Measurements from ENCODE around the gene OR2AG1. TPM values are rescaled to one million over a fixed set of nuclear protein-coding genes. Genes with fewer than 3 reads are reported as not detected.

The OR2AG1 gene
- total and polyA plus RNA-seq, 10 donors: 0.20 to 0.26 TPM; not detected in 8

GRCh38 chr11:6747097-6747668 lies 35.6 kb upstream of the OR2AG1 start:
- 19 to 42% (median 36%) methylated on average over 3 of the region's 3 CpGs for WGBS, 5 donors
- Histone ChIP-seq H3K27me3 (replicated peaks in 1 of 7) (no peaks in the 10 kb centered on the region), H3K4me1 (peaks cover 21 to 69% (median 46%) of the 10 kb centered on the region in 6 donors), H3K4me3 (peak overlapping the region in 1 of 8 donors; percentile 71), H3K36me3 (no peaks in the 10 kb centered on the region), H3K27ac (peak overlapping the region; percentile 81 to 96 (median 92)), H3K9me3 (no peaks in the 10 kb centered on the region)
- no peak for TF ChIP-seq CTCF (IDR thresholded peaks at IDR 0.05 in 8 of 11, conservative IDR thresholded peaks at IDR 0.05 in 3 of 11)
- no peak for TF ChIP-seq POLR2A (IDR thresholded peaks at IDR 0.05)
- no peak for TF ChIP-seq POLR2AphosphoS5 (IDR thresholded peaks at IDR 0.05)
- intact Hi-C loops (cut with DNase I; ENCODE audit: low total_unique reads): no loop called here
- no peak for DNase-seq

GRCh38 chr11:6755303-6755952 lies 27.4 kb upstream of the OR2AG1 start:
- no peak for DNase-seq
- Histone ChIP-seq H3K4me1 (peaks cover 0 to 7% (median 2%) of the 10 kb centered on the region in 6 donors), H3K27me3 (replicated peaks in 1 of 7) (no peaks in the 10 kb centered on the region), H3K9me3 (no peaks in the 10 kb centered on the region), H3K36me3 (no peaks in the 10 kb centered on the region), H3K27ac (no peak overlapping the region), H3K4me3 (no peak overlapping the region)
- TF ChIP-seq POLR2AphosphoS5 (IDR thresholded peaks at IDR 0.05) (no peak), CTCF (IDR thresholded peaks at IDR 0.05 in 8 of 11, conservative IDR thresholded peaks at IDR 0.05 in 3 of 11) (peak; percentile 40 to 93 (median 77))
- intact Hi-C loops (cut with DNase I; ENCODE audit: low total_unique reads): loop anchor here (10.0 kb wide), 1 partner anchor 51 kb away; no protein-coding TSS in a partner anchor
- WGBS, 5 donors: 11 to 23% (median 18%) methylated on average over 5 of the region's 5 CpGs

- intact Hi-C loops (cut with DNase I; ENCODE audit: low total_unique reads): loop anchor here (10.0 kb wide), 1 partner anchor 51 kb away; no protein-coding TSS in a partner anchor
- Histone ChIP-seq H3K9me3 (no peaks in the 10 kb centered on the region), H3K4me3 (no peak overlapping the region), H3K27me3 (replicated peaks in 1 of 7) (no peaks in the 10 kb centered on the region), H3K4me1 (peaks cover 0 to 7% (median 2%) of the 10 kb centered on the region in 6 donors), H3K27ac (no peak overlapping the region), H3K36me3 (no peaks in the 10 kb centered on the region)
- TF ChIP-seq CTCF (IDR thresholded peaks at IDR 0.05 in 8 of 11, conservative IDR thresholded peaks at IDR 0.05 in 3 of 11) (no peak), POLR2AphosphoS5 (IDR thresholded peaks at IDR 0.05) (no peak), POLR2A (IDR thresholded peaks at IDR 0.05) (no peak)
- 88 to 97% (median 94%) methylated on average over 1 of the region's 1 CpG for WGBS, 5 donors
- DNase-seq: no peak
Observed at GRCh38 chr11:6755953-6756347, 26.9 kb upstream of the OR2AG1 start.

GRCh38 chr11:6757373-6757967 lies 25.4 kb upstream of the OR2AG1 start:
- Histone ChIP-seq H3K4me3 (no peak overlapping the region), H3K27ac (no peak overlapping the region), H3K27me3 (replicated peaks in 1 of 7) (no peaks in the 10 kb centered on the region), H3K4me1 (peaks cover 0 to 7% (median 2%) of the 10 kb centered on the region in 6 donors), H3K9me3 (no peaks in the 10 kb centered on the region), H3K36me3 (no peaks in the 10 kb centered on the region)
- DNase-seq: peak; percentile 65
- peak; percentile 49 to 79 (median 62) for TF ChIP-seq CTCF (IDR thresholded peaks at IDR 0.05 in 8 of 11, conservative IDR thresholded peaks at IDR 0.05 in 3 of 11)
- peak in 1 of 3 donors; percentile 22 for TF ChIP-seq POLR2AphosphoS5 (IDR thresholded peaks at IDR 0.05)
- no peak for TF ChIP-seq POLR2A (IDR thresholded peaks at IDR 0.05)
- 47 to 52% (median 50%) methylated on average over 2 of the region's 2 CpGs for WGBS, 5 donors
- intact Hi-C loops (cut with DNase I; ENCODE audit: low total_unique reads): loop anchor here (10.0 kb wide), 1 partner anchor 53 kb away; no protein-coding TSS in a partner anchor
